Activated T-cell treated with anti-CD3 and anti-CD28 coated beads for 48 hours (primary cell): ENCODE data around the gene ITGAD.

Source experiments
- DNase-seq: peaks from one replicate; pipeline ENCODE4 v3.0.0-alpha.2; 2020; ENCODE audit warnings: low read depth

Gene ITGAD

DNA sequence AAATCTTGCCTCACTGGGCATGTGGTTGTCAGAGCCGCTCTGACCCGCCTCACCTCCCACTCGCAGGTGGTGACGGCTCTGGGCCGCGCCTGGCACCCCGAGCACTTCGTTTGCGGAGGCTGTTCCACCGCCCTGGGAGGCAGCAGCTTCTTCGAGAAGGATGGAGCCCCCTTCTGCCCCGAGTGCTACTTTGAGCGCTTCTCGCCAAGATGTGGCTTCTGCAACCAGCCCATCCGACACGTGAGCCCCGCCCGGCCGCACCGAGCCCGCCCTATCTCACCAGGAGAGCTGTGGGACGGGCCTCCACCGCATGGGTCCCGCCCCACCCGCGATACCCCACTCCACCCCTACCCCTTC lies 82.8 kb downstream of the ITGAD start:
- no peak for DNase-seq
